Colonic mucosa (tissue), 4 donors: Measurements from ENCODE around the gene TCEAL4. TPM values are rescaled to one million over a fixed set of nuclear protein-coding genes. Genes with fewer than 3 reads are reported as not detected.
A peak's percentile ranks its signal among the peaks of the same experiment; 100 is the strongest.

ENCODE experiments used
- DNase-seq: peaks from one replicate; pipeline ENCODE4 v3.0.0-alpha.2; 2020
- H3K27ac ChIP-seq: fragments of 200-600 bp; one replicate; pipeline ENCODE4 v1.8.0; 2021
- H3K27me3 ChIP-seq: fragments of 200-600 bp; one replicate; pipeline ENCODE4 v1.8.0; 2021
- H3K36me3 ChIP-seq: fragments of 200-600 bp; one replicate; pipeline ENCODE4 v1.8.0; 2021
- H3K4me1 ChIP-seq: fragments of 200-600 bp; one replicate; pipeline ENCODE4 v1.8.0; 2021; ENCODE audit warnings: mild to moderate bottlenecking
- H3K4me3 ChIP-seq: fragments of 200-600 bp; one replicate; pipeline ENCODE4 v1.8.0; 2021
- H3K9ac ChIP-seq, 2 donors: one replicate each; pipeline ENCODE4 v1.7.0; 2013; ENCODE audit warnings: control low read depth in 2 of 2, low read depth in 2 of 2, low read length in 2 of 2
- H3K9me3 ChIP-seq: fragments of 200-600 bp; one replicate; pipeline ENCODE4 v1.8.0; 2021
- intact Hi-C: fragments of 100-400 bp; cut with DNase I; formaldehyde crosslinking; loops from one replicate; pipeline ENCODE4 v1.14.1; 2022
- total RNA-seq, 2 donors: library from RNA; stranded (reverse); fragmentation: NEBNext Ultra II Directional in 1 of 2; extraction: Animal tissue kit (Norgen Biotek cat#: 25700) in 1 of 2; gene quantifications; one replicate each; pipeline ENCODE4 v1.2.1, GENCODE V29; 2021
- TF ChIP-seq, protein P1 (sequence below): fragments of 200-600 bp; IDR thresholded peaks from one replicate; pipeline ENCODE4 v1.8.0; 2022; ENCODE audit warnings: antibody characterized with exemption, mild to moderate bottlenecking
- donor health status: healthy.
- donor health status: DM: no; HTN: no; CAD: no.
- donor health status: DM: no; HTN: no; CAD: no.

TCEAL4 gene
- total RNA-seq, 2 donors from 2014 or later, result 19.0 to 21.1 TPM

DNA sequence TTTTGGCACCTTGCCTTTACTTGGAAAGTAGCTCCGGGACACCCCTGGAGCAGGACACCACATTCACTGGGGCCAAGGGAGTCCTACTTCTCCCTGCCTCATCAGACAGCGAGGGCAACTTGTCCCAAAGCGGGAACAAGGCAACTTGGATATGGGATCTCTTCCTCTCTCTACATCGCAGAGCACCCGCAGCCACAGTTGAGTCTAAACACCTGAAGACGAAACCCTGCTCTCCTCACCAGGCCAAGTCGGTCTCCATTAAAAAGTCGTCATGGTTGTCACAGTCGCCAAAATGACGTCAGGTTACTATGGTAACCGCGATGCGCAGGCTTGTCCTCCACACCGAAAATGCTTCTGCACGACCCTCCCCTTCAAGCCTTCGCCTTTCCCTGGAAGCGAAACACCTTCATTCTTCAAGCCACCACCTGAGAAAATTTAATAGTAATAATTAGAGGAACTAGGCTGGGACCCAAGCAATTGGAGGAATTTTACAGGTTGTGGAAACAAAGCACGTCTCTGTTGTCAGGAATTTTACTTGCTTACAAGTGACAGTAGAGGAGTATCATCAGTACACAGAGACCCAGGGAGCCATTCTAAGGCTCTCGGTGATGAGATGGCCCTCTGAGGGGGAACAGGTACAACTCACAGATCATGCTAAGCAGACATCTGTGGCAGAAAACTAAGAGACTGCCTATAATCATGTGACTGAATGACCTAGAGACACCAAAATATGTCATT is 30.5 kb upstream of the TCEAL4 start:
- H3K4me1 ChIP-seq, result no peaks in the 10 kb centered on the region
- no peak overlapping the region for H3K27ac ChIP-seq
- H3K36me3 ChIP-seq, result no peaks in the 10 kb centered on the region
- peak; percentile 40 for DNase-seq
- TF ChIP-seq, protein P1, sequence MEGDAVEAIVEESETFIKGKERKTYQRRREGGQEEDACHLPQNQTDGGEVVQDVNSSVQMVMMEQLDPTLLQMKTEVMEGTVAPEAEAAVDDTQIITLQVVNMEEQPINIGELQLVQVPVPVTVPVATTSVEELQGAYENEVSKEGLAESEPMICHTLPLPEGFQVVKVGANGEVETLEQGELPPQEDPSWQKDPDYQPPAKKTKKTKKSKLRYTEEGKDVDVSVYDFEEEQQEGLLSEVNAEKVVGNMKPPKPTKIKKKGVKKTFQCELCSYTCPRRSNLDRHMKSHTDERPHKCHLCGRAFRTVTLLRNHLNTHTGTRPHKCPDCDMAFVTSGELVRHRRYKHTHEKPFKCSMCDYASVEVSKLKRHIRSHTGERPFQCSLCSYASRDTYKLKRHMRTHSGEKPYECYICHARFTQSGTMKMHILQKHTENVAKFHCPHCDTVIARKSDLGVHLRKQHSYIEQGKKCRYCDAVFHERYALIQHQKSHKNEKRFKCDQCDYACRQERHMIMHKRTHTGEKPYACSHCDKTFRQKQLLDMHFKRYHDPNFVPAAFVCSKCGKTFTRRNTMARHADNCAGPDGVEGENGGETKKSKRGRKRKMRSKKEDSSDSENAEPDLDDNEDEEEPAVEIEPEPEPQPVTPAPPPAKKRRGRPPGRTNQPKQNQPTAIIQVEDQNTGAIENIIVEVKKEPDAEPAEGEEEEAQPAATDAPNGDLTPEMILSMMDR, result no peak
- peak overlapping the region in 1 of 2 donors; percentile 24 for H3K9ac ChIP-seq
- no peaks in the 10 kb centered on the region for H3K27me3 ChIP-seq
- H3K4me3 ChIP-seq, result peak overlapping the region; percentile 11
- intact Hi-C loops, result no loop called here
- H3K9me3 ChIP-seq, result no peaks in the 10 kb centered on the region

DNA sequence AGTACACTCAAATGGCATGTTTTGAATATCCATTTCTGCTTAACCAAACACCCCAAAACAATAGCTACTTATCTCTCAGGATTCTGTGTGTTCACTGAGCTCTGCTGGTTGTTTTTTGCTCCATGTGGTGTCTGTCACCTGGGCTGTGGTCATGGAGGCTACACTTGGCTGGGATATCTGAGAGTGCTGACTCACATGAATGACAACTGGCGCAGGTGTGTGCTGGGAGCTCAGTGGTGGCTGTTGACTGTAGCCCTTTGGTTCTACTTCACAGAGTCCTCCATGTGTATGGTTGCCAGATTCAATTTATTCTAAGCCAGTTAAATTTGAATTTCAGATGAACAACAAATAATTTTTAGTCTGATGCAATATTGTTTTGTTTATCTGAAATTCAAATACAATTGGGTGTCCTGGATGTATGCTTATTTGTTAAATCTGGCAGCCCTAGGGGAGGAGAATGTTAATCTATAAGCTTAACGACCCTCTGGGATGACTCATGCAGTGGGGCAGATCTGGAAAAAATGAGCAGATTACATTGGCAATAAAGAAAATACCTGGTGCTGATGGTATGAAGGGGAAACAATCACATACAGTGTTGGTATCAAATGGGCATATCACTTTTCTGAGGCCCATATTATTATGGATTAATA is 28.2 kb upstream of the TCEAL4 start:
- Histone ChIP-seq H3K4me3 (no peak overlapping the region), H3K36me3 (no peaks in the 10 kb centered on the region), H3K27ac (no peak overlapping the region), H3K9me3 (no peaks in the 10 kb centered on the region), H3K4me1 (no peaks in the 10 kb centered on the region), H3K27me3 (no peaks in the 10 kb centered on the region), H3K9ac (no peak overlapping the region)
- DNase-seq, result no peak
- intact Hi-C loops, result no loop called here
- TF ChIP-seq, protein P1, result no peak

DNA sequence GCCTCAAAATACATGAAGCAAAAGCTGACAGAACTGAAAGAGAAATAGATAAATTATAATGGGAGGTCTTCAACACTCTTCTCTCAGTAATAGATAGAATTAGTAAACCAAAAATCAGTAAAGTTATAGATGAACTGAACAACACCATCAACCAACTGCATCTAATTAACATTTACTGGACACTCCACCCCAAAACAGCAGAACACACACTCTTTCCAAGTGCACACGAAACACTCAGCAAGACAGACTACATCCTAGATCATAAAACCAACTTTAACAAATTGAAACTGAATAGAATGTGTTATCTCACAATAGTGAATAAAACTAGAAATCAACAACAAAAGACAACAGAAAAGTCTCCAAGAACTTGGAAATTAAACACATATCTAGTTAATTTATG is 25.1 kb upstream of the TCEAL4 start:
- Histone ChIP-seq H3K4me1 (no peaks in the 10 kb centered on the region), H3K9me3 (no peaks in the 10 kb centered on the region)
- intact Hi-C loops, result no loop called here

DNA sequence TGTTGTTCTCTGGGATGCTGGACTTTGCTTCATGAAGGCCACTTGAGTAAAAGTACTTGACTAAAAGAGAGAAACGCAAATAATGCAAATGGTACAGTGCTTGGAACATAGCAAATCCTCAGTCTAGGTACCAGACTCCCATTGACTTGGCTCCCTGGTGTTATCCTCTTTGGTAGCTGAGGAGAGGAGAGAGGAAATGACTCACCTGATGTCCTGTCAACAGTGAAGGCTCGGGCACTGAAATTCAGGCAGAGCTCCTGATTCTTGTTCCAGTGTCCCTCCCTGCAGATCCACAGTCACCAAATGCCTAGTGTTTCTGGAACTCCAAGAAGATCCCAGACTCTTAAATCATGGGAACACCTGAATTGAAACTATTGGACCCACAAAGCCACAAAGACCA is 22.5 kb upstream of the TCEAL4 start:
- DNase-seq, result no peak
- Histone ChIP-seq H3K9me3 (no peaks in the 10 kb centered on the region), H3K27me3 (no peaks in the 10 kb centered on the region), H3K36me3 (no peaks in the 10 kb centered on the region), H3K4me1 (no peaks in the 10 kb centered on the region), H3K9ac (no peak overlapping the region), H3K27ac (no peak overlapping the region), H3K4me3 (no peak overlapping the region)
- TF ChIP-seq, protein P1, result no peak
- intact Hi-C loops, result no loop called here

More for the DNA sequence above, 25.1 kb upstream of the TCEAL4 start:
- no peak overlapping the region for H3K4me3 ChIP-seq
- TF ChIP-seq, protein P1, result no peak
- no peak overlapping the region for H3K27ac ChIP-seq
- DNase-seq, result no peak
- H3K9ac ChIP-seq, result no peak overlapping the region
- no peaks in the 10 kb centered on the region for H3K27me3 ChIP-seq
- no peaks in the 10 kb centered on the region for H3K36me3 ChIP-seq

DNA sequence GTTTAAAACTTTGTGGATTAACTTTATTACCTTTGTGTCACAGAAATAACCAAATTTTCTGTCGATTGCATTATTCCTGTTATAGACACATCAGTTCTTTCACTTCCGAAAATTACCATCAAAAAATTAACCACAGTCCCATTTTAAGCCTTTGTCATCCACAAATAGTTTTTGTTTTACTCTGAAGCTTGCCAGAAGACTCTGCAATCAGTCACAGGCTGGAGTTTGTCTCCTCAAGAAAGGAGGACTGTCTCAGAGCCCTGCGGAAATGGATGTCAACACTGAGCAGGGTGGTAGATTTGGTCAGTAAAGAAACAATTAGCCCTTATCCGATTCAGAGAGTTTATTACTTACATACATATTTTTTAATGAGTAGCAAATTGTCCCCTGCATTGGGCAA is 20.1 kb upstream of the TCEAL4 start:
- no peak overlapping the region for H3K9ac ChIP-seq
- H3K27ac ChIP-seq, result no peak overlapping the region
- H3K9me3 ChIP-seq, result no peaks in the 10 kb centered on the region
- H3K4me3 ChIP-seq, result no peak overlapping the region
- intact Hi-C loops, result no loop called here
- TF ChIP-seq, protein P1, result no peak
- H3K36me3 ChIP-seq, result no peaks in the 10 kb centered on the region
- H3K27me3 ChIP-seq, result no peaks in the 10 kb centered on the region
- no peak for DNase-seq
- no peaks in the 10 kb centered on the region for H3K4me1 ChIP-seq
